Breast epithelium (tissue), 4 donors: ENCODE data around the gene CD14. TPM values are rescaled to one million over a fixed set of nuclear protein-coding genes. Genes with fewer than 3 reads are reported as not detected.
"Not testable (repeated sequence)": the region's sequence is repeated elsewhere in the genome, so short reads cannot be mapped to it uniquely, and the experiment has no call there.

Experiments used
- DNase-seq, 2 donors: peaks; one replicate each; pipeline ENCODE4 v3.0.0-alpha.2; 2019; ENCODE audit warnings: low spot score in 2 of 2
- H3K27ac ChIP-seq, 2 donors: fragments of 200-600 bp; sonication (generic) in 1 of 2; one replicate each; pipeline ENCODE4 v1.5.1; 2016 to 2019; ENCODE audit warnings: mild to moderate bottlenecking in 1 of 2
- H3K27me3 ChIP-seq, 2 donors: fragments of 200-600 bp; sonication (generic) in 1 of 2; one replicate each; pipeline versions ENCODE4 v1.5.1 to v1.6.0; 2017 to 2019; ENCODE audit warnings: control low read depth in 1 of 2, mild to moderate bottlenecking in 1 of 2
- H3K36me3 ChIP-seq: fragments of 200-600 bp; one replicate; pipeline ENCODE4 v1.5.1; 2019
- H3K4me1 ChIP-seq, 2 donors: fragments of 200-600 bp; sonication (generic); one replicate each; pipeline ENCODE4 v1.5.1; 2016 to 2019; ENCODE audit warnings: control low read depth in 1 of 2
- H3K4me3 ChIP-seq, 3 donors: fragments of 200-600 bp; sonication (generic); 1 replicate in 2 of 3; 2 replicates in 1 of 3; pipeline ENCODE4 v1.5.1; 2016 to 2019; ENCODE audit warnings: mild to moderate bottlenecking in 3 of 3, moderate library complexity in 2 of 3
- H3K9me3 ChIP-seq, 2 donors: fragments of 200-600 bp; sonication (generic) in 1 of 2; one replicate each; pipeline ENCODE4 v1.5.1; 2016 to 2019; ENCODE audit warnings: control low read depth in 1 of 2
- CTCF ChIP-seq, 3 donors: fragments of 450-650 bp; IDR thresholded peaks; one replicate each; pipeline ENCODE4 v1.5.1; 2016 to 2017; ENCODE audit warnings: antibody characterized with exemption in 3 of 3, mild to moderate bottlenecking in 3 of 3, moderate library complexity in 3 of 3
- POLR2A ChIP-seq: fragments of 450-650 bp; IDR thresholded peaks from one replicate; pipeline ENCODE4 v1.6.1; 2016; ENCODE audit warnings: antibody characterized with exemption, mild to moderate bottlenecking, moderate library complexity
- POLR2AphosphoS5 ChIP-seq, 3 donors: sonication (generic); formaldehyde crosslinking; IDR thresholded peaks; one replicate each; pipeline ENCODE4 v1.6.1; 2017; ENCODE audit warnings: antibody characterized with exemption in 3 of 3
- intact Hi-C: fragments of 100-400 bp; cut with DNase I; formaldehyde crosslinking; loops from one replicate; pipeline ENCODE4 v1.15.1; 2023; ENCODE audit warnings: low total_unique reads
- total RNA-seq, 3 donors: library from RNA; depleted of rRNA; stranded (reverse); fragments of >200 nt; gene quantifications; one replicate each; pipeline ENCODE4 v1.1.0, GENCODE V29; 2016

Gene CD14
- total RNA-seq, 3 donors from 2014 or later, result 46.9 to 119 (median 65.7) TPM

GRCh38 chr5:140639148-140639981, 6.4 kb upstream of the CD14 start, which contains the start of gene TMCO6:
Gene TMCO6 (plus strand): TSS chr5:140639451. CDS start chr5:140639528, 77 bp downstream.
- H3K36me3 ChIP-seq, result no peaks in the 10 kb centered on the region
- H3K4me3 ChIP-seq, result peak within 1 kb of the TSS; percentile 74 to 86 (median 82)
- H3K27me3 ChIP-seq, result no peaks in the 10 kb centered on the region
- no peaks in the 10 kb centered on the region for H3K9me3 ChIP-seq
- peaks cover 0 to 16% of the 10 kb centered on the region in 2 donors for H3K4me1 ChIP-seq
- intact Hi-C loops, result loop anchor here (5.0 kb wide), 1 partner anchor 82 kb away; the partner anchor contains the start of gene SRA1
- DNase-seq, result peak; percentile 95 to 98
- peak within 1 kb of the TSS; percentile 89 to 95 for H3K27ac ChIP-seq
- TF ChIP-seq POLR2A, result peak; percentile 50
- peak in 2 of 3 donors; percentile 57 to 58 for TF ChIP-seq CTCF (IDR thresholded peaks at IDR 0.05)
- TF ChIP-seq POLR2AphosphoS5 (IDR thresholded peaks at IDR 0.05), result peak; percentile 70 to 84 (median 78)

- peak overlapping the region; percentile 74 to 86 (median 82) for H3K4me3 ChIP-seq
- intact Hi-C loops, result loop anchor here (5.0 kb wide), 1 partner anchor 82 kb away; the partner anchor contains the start of gene SRA1
- not testable (repeated sequence) for H3K27me3 ChIP-seq, H3K36me3 ChIP-seq, H3K9me3 ChIP-seq, DNase-seq
- H3K27ac ChIP-seq, result peak overlapping the region; percentile 89 to 95
- peaks cover 0 to 16% of the 10 kb centered on the region in 2 donors for H3K4me1 ChIP-seq
These were observed 5.8 kb upstream of the CD14 start for GRCh38 chr5:140638898-140639147.

DNA sequence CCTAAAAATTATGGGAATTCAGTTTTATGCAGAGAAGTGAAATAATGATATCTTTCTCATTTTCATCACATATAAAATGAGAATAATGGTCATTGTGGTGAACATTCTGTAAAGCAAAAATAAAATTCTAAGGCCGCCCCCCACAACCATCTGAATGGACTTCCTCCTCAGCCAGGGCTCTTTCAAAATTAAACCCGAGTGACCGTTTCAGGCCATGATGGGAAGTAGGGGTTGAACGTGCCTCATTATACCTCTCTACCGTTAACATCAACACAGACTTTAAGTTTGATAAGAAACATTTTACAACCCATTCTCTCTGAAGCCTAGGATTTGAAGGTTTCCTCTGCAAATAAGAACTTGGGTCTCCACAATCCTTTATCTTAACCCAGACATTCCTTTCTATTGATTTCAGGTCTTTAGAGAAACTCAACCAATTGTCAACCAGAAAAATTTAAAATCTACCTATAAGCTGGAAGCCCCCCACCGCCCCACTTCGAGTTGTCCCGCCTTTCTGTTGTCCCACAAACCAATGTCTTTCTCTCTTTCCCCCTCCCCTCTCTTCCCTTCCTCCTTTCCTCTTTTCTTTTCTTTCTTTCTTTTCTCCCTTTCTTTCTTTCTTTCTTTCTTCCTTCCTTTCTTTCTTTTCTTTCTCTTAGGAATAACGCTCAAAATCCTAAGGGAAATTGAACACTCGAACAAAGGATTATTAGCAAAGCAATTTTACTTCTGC, 4.6 kb upstream of the CD14 start:
- Histone ChIP-seq H3K27me3 (no peaks in the 10 kb centered on the region), H3K9me3 (no peaks in the 10 kb centered on the region), H3K4me3 (no peak overlapping the region), H3K36me3 (no peaks in the 10 kb centered on the region), H3K27ac (no peak overlapping the region), H3K4me1 (peaks cover 6 to 10% of the 10 kb centered on the region in 2 donors)
- no peak for TF ChIP-seq POLR2A
- no peak for TF ChIP-seq CTCF (IDR thresholded peaks at IDR 0.05)
- no peak for TF ChIP-seq POLR2AphosphoS5 (IDR thresholded peaks at IDR 0.05)
- DNase-seq, result no peak
- intact Hi-C loops, result loop anchor here (5.0 kb wide), 1 partner anchor 80 kb away; the partner anchor contains the start of gene SRA1

- intact Hi-C loops, result loop anchor here (5.0 kb wide), 1 partner anchor 78 kb away; the partner anchor contains the start of gene SRA1
- H3K27ac ChIP-seq, result no peak overlapping the region
These were observed 2.6 kb upstream of the CD14 start for GRCh38 chr5:140635291-140636257.

More at GRCh38 chr5:140635291-140636257, 2.6 kb upstream of the CD14 start:
- TF ChIP-seq CTCF (IDR thresholded peaks at IDR 0.05) (no peak), POLR2AphosphoS5 (IDR thresholded peaks at IDR 0.05) (no peak)
- no peaks in the 10 kb centered on the region for H3K36me3 ChIP-seq
- H3K27me3 ChIP-seq, result no peaks in the 10 kb centered on the region
- H3K4me1 ChIP-seq, result peaks cover 0 to 6% of the 10 kb centered on the region in 2 donors
- no peaks in the 10 kb centered on the region for H3K9me3 ChIP-seq
- H3K4me3 ChIP-seq, result no peak overlapping the region
- no peak for DNase-seq
